COR-L47 (cell line): ENCODE results near the gene SF3A1.

Source experiments
- DNase-seq: peaks from one replicate; lab custom pipeline; 2025; lab: John Stamatoyannopoulos, UW

SF3A1 gene

DNA sequence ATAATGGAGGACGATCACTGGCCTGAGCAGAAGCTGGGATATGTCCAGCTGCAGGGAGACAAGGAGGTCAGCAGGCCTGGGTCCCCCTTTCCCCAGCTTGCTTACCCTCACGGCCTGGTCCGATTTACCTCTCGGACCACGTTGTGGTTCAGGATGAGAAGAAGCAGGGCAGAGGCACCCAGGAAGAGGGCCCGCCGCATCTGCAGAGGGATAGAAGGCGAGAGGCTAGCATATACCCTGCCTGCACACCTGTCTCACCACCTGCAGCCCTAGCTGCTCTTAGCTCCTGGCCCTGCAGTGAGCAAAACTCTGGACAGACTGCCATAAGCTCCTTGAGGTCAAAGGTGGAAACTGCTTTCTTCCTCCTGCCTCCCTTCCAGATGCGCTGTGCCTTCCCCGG is 29.2 kb upstream of the SF3A1 start:
- no peak for DNase-seq

DNA sequence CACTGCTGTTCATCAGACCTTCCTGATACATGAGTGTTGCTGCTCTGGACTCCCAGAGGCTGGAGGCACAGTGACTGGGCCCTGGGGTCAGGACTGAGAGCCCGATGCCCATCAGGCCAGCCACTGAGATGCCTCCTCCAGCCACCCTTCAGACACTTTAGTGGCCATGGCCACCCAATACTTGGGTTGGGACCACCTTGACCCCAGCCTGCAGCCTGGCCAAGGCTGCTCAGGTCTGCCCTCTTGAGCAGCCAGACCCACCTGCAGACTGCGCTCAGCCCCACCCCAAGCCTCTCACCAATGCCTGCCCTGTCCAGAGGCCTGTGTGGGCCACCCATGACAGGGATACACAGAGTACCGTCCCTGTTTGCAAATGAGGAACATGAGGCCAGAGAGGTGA is 26.4 kb upstream of the SF3A1 start:
- DNase-seq = no peak

DNA sequence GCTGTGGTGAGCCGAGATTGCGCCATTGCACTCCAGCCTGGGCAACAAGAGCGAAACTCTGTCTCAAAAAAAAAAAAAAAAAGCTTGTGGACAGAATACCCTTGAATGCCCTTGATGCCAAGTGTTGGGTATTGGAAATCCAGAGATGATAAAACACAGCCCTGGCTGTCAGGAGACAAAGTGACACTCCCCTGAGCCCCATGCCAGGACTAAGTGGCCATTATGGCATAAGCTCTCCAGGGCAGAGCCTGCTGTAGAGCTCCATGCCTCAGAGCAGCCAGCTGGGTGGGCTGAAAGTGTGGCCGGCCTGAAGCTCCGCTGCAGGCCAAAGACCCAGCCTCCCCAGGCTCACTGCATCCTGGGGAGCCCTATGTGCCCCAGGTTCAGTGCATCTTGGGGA is 25.6 kb upstream of the SF3A1 start:
- DNase-seq = no peak

DNA sequence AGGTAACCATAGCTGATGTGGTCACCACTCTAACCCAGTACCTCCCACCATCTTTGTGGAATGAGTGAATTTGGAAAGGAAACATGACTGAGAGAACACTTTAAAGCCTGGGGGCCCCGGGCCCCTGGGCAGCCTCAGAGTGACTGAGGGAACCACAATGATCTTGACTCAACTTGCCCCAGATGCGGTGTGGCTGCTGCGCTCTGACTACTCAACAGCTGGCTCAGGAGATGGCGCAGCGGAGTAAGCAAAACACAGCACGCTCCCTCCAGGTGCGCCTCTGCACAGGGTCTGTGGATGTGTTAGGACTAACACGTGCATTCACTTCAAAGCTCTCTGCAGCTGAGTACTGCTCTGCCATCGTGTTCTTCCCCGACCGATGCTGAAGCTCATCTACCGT is 24.6 kb upstream of the SF3A1 start:
- no peak for DNase-seq

DNA sequence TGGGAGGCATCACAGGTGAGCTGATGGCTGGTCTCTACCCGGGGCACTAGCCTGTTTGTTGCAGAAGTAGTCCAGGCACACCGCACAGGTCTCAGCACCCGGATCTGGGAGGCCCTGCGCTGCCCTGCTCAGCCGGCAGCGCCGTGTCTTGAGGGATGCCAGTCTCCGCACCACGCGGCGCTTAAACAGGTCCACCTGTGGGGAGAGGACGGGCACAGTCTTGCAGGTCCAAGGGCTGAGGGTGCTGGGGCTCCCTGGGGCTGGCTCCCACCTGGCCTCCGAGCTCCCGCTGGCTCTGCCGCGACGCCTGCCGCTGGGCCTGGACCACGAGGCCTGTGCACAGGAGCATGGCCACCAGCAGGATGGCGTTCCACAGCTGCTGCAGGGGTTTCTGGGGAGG is 23.3 kb upstream of the SF3A1 start:
- DNase-seq = no peak

DNA sequence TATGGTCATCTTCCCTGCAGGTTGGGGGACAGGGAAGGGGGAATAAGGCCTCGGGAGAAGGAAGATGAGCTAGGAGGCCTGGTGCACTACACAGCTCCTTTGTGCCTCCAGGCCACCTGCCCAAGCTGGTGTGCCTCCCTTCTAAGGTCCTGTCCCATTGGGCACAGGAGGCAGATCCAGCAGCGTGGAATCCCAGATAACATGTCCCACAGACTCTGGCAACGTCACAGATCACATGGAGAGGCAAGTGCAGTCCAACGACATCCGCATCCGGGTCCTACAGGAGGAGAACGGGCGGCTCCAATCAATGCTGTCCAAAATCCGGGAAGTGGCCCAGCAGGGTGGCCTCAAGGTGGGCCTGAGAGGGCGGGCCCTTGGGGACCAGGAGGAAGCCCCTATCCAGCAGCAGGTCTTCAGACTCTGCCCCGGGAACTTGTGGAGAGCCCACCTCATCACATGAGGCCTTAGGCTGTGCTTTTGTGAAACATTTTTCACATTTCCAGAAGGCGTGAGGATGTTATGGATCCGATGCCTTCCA is 18.7 kb upstream of the SF3A1 start:
- DNase-seq = no peak

DNA sequence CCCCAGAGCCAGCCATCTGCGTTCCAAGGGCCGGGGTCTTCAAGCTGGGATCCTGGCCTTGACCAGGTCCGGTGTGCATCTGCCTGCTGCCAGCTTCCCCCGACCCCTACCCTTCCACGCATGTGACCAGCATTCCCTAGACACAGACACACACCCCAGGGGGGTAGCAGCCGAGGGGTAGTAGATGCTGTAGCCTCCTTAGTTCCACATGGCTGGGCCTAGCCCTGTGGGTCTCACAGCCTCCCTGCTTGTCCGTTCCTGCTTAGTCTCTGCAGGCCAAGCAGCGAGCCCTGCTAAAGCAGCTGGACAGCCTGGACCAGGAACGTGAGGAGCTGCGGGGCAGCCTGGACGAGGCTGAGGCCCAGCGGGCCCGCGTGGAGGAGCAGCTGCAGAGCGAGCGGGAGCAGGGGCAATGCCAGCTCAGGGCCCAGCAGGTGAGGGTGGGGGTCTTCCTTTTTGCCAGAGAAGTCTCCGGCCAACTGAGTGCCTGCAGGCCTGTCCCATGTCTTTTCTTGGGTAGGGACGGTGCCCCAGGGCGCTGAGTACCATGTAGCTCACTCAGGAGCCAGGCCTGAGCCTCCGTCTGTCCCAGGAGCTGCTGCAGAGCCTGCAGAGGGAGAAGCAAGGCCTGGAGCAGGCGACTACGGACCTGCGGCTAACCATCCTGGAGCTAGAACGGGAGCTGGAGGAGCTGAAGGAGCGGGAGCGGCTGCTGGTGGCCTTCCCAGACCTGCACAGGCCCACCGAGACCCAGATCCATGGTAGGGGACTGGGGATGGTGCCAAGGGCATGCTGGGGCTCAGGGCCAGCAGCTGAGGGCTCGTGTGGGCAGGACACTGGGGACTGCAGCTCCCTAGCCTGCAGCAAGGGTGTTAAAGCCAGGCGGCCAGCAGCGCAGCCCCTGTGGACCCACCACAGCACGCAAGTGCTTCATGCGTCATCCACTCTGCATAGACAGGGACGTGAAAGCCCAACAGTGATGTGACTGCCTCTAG is 16.9 kb upstream of the SF3A1 start:
- DNase-seq = no peak

DNA sequence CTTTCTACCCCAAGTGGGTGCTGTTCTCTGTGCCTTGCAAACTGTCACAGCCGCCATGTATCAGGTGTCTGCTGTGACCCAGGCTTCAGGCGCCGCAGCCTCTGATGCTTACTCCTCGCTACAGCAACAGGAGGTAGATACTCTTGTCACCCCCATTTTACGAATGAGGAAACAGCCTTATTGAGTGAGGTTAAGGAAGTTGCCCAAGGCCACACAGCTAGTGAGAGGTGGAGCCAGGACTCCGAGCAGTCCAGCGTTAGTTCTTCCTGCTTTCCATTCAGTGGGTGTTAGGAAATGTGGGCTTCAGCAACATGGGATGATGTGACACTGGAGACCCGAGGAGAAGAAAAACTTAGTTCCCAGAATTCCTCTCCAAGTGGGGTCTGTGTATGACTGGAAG is 16.2 kb upstream of the SF3A1 start:
- no peak for DNase-seq

DNA sequence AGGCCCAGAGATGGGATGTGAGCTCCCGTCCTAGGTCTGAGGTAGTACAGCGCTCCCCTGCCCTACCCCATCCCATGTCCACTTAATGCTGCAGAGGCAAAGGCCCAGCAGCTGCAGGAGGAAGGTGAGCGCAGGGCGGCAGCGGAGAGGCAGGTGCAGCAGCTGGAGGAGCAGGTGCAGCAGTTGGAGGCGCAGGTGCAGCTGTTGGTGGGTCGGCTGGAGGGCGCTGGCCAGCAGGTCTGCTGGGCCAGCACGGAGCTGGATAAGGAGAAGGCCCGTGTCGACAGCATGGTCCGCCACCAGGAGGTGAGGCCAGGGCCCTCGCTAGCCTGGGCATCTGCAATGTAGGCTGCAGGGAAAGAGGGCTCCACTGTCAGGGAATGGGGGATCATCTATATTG is 15.3 kb upstream of the SF3A1 start:
- DNase-seq = no peak

DNA sequence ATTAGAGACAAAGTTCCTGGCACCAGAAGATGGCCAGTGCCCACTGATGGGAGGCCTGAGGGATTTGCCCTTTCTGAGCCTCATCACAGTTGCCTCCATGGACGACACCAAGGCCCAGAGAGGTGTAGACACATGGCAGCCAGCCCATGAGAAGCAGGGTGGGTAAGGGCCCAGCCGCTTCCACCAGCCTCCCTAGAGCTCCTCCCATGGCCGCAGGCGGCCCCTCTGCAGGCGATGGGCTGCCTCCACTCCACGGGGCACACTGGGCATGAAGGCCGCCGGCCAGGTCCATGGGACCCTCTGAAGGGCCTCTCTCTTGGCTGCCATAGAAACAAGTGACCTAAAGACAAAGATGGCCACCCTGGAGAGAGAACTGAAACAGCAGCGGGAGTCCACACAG is 14.6 kb upstream of the SF3A1 start:
- no peak for DNase-seq

DNA sequence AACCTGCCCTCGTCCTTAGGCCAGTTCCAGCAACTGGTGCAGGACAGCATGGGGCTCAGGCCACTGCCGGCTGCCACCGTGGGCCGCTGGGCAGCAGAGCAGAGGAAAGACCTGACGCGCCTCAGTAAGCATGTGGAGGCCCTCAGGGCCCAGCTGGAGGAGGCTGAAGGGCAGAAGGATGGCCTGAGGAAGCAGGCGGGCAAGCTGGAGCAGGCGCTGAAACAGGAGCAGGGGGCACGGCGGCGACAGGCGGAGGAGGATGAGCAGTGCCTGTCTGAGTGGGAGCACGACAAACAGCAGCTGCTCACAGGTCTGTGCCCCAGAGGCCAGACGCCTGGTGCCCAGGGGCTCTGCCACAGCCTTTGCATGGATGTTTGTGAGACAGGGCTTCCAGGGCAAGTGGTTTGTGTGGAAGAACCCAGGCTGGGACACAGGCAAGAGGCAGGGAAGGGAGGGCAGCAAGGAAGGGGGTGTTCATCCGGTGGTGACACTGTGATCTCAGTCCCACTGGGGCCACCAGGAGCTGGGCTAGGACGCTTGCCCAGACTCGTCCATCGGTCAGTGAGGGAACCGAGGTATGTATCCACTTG is 14.0 kb upstream of the SF3A1 start:
- DNase-seq = no peak

DNA sequence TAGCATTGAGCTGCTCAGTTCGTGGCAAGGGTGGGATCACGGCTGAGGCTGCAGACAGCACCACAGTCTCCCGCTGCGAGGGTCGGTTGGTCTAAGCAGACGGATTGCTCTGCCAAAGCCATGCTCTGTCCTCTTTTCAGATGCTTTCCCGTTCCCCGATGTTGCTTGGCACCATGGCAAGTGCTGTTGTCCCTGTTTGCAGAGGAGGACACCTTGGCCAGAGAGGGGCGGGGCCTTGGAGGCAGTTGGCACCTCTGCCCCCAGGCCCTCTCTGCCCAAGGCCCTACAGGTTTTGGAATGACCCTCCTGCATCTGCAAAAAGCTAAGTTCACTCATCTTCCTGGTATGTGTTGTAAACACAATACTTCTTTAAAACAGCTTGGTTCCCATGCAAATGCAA is 11.7 kb upstream of the SF3A1 start:
- no peak for DNase-seq

DNA sequence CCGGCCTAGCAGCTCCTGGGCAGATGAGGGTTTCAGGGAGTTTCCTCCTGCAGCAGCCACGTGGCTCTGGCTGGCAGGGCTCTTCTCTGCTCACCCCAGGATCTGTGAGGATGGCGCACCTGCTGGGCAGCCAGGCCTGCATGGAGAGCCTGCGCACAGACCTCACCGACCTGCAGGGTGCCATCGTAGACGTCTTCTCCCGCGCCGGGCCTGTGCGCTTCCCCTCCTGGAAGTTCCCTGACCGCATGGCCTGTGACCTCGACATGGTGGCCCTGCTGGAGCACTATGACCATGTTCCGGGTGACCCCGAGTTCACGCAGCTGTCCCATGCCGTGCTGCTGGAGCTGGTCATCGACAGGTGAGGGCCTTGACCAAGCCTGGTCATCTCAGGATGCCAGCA is 9.2 kb upstream of the SF3A1 start:
- no peak for DNase-seq

DNA sequence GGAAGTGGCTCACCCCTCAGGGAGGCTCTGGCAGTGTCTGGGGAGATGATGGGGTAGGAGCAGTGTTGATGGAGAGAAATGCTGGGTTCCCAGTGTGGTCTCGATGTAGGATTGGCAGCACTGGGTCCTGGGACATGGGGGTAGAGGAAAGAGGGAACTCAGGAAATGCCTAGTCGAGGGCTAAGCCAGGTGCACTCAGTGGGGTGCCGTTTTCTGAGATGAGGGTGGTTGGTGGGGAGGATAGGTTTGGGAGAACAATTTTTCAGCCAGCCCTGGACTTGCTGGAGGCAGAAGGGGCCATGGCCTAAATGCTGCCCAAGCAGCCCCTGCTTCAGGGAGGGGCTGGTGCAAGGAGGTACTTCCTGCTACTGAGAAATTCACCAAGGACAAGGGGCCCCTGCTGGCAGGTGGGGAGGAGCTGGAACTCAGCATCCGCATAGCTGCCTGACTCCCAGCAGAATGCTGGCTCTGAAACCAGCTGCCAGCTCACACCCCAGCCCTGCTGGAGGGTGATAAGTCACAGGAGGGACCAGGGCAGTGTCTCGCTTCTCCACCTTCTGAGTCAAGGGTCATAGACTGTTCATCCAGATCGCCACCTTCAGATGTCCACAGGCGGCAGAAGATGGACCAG is 6.1 kb upstream of the SF3A1 start:
- peak; percentile 27 for DNase-seq

DNA sequence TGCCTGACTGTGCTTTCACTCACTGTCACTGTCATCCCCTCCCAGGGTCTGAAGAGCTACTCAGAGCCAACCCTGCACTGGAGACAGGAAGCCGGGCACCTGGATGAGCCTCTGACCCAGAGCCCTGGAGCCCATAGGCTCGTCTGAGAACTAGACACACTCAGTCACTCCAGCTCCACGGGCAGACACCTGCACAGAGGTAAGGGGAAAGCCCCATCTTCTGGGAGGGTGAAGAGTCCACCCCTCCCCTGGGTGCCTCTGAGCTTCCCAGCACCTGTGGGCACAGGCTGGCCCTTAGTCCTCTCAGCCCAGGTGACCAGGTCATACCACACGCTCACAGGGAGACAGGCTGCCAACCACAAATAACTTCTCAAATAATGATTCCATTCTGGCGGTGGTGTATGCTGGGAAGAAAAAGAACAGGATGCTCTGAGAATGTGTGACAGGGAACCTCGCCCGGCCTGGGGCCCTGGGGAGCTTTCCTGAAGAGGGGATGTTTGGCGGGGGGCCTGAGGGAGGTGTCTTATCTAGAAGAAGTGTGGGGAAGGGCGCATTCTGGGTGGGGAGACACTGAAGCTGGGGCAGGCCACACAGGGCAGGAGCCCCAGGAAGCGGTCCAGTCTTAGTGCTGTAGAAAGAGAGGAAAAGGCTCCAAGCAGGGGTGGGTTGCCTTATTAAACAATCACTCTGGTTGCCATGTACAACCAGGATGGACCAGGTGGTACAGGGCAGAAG is 5.4 kb upstream of the SF3A1 start:
- no peak for DNase-seq

DNA sequence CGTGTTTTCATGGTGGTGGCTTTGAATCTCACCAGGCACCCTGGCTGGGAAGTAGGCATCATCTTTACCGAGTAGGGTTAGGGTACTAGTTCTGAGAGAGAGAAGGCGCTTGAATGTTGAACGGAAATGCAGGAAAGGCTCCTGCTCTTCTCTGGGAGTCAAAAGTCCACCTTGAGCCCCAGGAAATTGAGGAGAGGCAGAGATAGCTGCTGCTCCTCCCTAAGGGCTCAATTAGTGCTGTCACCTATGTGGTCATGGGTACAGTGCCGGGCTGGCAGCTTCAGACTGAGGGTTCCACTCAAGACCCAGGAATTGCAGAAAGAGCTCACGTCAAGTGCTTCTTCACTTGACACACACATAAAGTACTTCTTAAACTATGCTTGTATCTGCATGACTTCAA is 1.8 kb upstream of the SF3A1 start:
- no peak for DNase-seq

DNA sequence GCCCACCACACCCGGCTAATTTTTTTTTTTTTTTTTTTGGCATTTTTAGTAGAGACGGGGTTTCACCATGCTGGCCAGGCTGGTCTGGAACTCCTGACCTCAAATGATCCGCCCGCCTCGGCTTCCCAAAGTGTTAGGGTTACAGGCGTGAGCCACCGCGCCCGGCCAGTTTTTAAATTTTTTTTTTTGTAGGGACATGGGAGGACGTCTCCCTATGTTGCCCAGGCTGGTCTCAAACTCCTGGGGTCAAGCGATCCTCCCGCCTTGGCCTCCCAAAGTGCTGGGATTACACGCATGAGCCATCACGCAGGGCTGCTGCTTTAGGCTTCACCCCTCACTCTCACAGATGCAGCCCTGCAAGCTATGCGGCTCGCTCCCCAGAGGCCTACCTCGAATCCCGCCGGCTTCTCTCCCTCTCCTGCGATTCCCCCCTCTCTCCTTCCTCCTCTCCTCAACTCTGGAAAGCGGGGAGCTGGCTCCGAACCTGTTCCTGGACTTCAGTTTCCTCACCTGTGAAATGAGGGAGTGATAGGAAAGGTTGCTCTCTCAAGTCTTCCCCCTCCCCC is 1.0 kb upstream of the SF3A1 start:
- DNase-seq = no peak

DNA sequence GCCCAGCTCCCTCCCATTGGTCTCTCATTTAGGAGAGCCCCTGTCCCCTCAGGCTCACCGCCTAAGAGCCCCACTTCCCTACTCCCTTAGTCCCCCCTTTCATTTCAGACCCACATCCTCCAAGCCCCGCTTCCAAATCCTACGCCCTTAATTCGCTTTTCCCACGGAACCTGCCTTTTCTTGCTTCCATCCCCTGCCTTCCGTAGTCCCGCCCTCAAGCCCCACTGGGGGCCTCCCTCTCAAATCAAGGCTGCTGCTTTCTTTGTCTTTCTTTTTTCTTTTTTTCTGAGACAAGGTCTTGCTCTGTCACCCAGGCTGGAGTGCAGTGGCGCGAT is 509 bp upstream of the SF3A1 start:
- no peak for DNase-seq

DNA sequence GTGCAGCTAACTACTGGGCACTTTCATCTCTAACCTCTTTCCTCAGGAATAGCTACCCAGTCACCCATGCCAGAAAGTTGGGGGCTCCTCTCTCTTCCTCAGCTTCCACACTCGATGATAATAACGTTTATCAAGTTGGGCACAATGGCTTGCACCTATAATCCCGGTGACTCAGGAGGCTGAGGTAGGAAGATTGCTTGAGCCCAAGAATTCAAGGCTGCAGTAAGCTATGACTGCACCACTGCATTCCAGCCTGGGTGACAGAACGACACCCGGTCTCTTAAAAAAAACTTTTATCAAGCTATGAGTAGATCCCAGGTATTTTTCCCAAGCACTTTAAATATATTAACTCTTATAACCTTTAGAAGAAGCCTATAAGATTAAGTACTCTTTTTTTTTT is 2.0 kb downstream of the SF3A1 start:
- no peak for DNase-seq

DNA sequence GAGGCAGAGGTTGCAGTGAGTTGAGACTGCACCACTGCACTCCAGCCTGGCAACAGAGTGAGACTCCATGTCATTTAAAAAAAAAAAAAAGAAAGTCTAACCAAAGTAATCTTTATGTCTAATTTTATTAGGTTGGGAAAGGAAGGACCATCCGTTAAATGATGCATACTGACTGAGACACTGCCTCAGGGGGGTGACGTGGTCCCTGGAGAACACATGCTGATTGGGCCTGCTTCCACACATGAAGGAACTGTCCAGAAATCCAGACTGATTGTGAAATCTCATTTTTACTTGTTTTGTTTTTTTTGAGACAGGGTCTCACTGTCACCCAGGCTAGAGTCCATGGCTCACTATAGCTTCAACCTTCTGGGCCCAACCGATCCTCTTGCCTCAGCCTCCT is 5.5 kb downstream of the SF3A1 start:
- no peak for DNase-seq

DNA sequence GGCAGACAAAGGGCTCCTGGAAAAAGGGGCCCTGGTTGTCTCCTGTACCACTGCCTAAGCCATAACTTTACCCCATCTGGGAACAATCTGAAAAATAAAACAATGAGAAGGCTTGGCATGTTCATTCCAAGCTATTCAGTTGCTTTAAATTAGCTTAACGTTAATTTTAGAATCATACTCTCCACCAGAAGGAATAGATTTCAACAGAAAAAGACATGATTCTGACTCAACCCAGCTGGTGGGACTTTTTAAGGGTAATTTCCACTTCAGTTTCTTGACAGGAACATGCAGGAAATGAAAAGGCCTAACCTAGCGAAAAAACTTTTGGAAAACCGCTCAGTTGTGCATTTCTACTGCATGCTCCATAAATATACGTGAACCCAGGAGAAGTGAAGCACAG is 7.9 kb downstream of the SF3A1 start:
- no peak for DNase-seq

DNA sequence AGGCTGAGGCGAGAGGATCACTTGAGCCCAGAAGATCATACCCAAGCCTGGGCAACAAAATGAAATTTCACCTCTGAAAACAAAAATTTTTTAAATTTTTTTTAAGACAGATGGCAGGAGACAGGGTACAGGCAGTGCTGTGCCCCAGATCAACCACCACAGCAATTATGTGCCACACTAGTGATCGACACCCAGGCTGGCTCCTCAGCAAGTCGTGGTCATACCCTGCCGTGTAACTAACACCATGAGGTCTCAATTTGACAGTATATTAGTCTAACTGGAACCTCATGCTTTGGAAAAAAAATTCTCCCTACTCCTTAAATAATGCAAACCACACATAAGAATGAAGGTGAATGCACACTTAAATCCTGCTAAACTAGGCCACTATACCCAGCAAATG is 8.3 kb downstream of the SF3A1 start:
- DNase-seq = no peak
